Measurements from ENCODE around the gene IPO5. TPM values are rescaled to one million over a fixed set of nuclear protein-coding genes. Genes with fewer than 3 reads are reported as not detected.
A peak's percentile ranks its signal among the peaks of the same experiment; 100 is the strongest.

Gene IPO5
- polyA plus RNA-seq, 1 of the 3 experiments (the other 2 are of a cell fraction) = 77.1 TPM

DNA sequence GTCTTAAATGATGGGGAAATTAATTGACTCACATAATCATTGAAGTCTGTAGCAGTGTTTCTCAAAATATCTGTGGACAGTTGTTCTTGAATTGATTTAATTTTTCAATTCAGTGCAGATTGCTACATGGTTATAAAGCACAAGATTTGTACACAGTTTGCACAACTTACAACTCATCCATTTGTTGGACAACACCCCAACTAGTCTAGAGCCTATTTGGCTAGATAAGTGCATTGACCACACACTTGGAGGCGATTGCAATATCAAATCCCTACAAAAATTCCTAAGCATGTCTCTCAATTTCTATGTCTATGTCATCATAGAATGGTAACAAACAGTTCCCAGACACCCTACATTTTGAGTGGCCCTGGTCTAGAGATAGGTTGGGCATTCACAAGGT lies 48.0 kb upstream of the IPO5 start:
- Histone ChIP-seq H3K9ac (no peak overlapping the region), H3K9me2 (no peaks in the 10 kb centered on the region), H3K9me3 (no peaks in the 10 kb centered on the region), H3K27me3 (ENCODE audit: insufficient read depth) (no peaks in the 10 kb centered on the region), H3K4me3 (ENCODE audit: low read depth in 2 of 2, low read length in 1 of 2) (no peak overlapping the region), H3K79me2 (ENCODE audit: insufficient read depth) (no peaks in the 10 kb centered on the region), H3K4me1 (ENCODE audit: control insufficient read depth in 1 of 2, insufficient read depth in 2 of 2, low read depth in 1 of 2, low read length in 1 of 2) (no peaks in the 10 kb centered on the region), H4K20me1 (ENCODE audit: insufficient read depth) (no peaks in the 10 kb centered on the region), H3F3A (replicated peaks; ENCODE audit: insufficient read depth) (no peaks in the 10 kb centered on the region), H3K36me3 (replicated peaks in 1 of 2; ENCODE audit: control insufficient read depth in 1 of 2, insufficient read depth in 2 of 2, low read length in 1 of 2) (no peaks in the 10 kb centered on the region), H2AFZ (ENCODE audit: low read depth) (no peak overlapping the region), H3K27ac (ENCODE audit: low read depth in 2 of 2, low read length in 1 of 2) (no peak overlapping the region), H3K4me2 (no peak overlapping the region)
- TF ChIP-seq RCOR1 (IDR thresholded peaks at IDR 0.05; ENCODE audit: low read length) (no peak), POLR2AphosphoS5 (IDR thresholded peaks at IDR 0.05; ENCODE audit: low read depth, low read length) (no peak), FOXM1 (IDR thresholded peaks at IDR 0.05; ENCODE audit: low read depth) (no peak), ELF1 (IDR thresholded peaks at IDR 0.05) (no peak), GATA2 (CRISPR knock-in tag; IDR thresholded peaks at IDR 0.05) (no peak), EP300 (IDR thresholded peaks at IDR 0.05; ENCODE audit: borderline replicate concordance in 1 of 2, low read depth in 1 of 2, low read length in 1 of 2) (no peak), REST (IDR thresholded peaks at IDR 0.05; ENCODE audit: low read depth, low read length) (no peak), RAD21 (IDR thresholded peaks at IDR 0.05; ENCODE audit: low read length) (no peak), GABPA (IDR thresholded peaks at IDR 0.05; ENCODE audit: low read depth) (no peak)
- TF ChIP-seq, protein P1, sequence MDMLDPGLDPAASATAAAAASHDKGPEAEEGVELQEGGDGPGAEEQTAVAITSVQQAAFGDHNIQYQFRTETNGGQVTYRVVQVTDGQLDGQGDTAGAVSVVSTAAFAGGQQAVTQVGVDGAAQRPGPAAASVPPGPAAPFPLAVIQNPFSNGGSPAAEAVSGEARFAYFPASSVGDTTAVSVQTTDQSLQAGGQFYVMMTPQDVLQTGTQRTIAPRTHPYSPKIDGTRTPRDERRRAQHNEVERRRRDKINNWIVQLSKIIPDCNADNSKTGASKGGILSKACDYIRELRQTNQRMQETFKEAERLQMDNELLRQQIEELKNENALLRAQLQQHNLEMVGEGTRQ (IDR thresholded peaks at IDR 0.05; ENCODE audit: borderline replicate concordance, low read depth, low read length) = no peak
- ChIA-PET POLR2A (no interaction called here), CTCF (no interaction called here)
- DNase-seq = no peak
- 33% methylated on average over 1 of the region's 1 CpG for WGBS (ENCODE audit: low lambda C conversion rate)

DNA sequence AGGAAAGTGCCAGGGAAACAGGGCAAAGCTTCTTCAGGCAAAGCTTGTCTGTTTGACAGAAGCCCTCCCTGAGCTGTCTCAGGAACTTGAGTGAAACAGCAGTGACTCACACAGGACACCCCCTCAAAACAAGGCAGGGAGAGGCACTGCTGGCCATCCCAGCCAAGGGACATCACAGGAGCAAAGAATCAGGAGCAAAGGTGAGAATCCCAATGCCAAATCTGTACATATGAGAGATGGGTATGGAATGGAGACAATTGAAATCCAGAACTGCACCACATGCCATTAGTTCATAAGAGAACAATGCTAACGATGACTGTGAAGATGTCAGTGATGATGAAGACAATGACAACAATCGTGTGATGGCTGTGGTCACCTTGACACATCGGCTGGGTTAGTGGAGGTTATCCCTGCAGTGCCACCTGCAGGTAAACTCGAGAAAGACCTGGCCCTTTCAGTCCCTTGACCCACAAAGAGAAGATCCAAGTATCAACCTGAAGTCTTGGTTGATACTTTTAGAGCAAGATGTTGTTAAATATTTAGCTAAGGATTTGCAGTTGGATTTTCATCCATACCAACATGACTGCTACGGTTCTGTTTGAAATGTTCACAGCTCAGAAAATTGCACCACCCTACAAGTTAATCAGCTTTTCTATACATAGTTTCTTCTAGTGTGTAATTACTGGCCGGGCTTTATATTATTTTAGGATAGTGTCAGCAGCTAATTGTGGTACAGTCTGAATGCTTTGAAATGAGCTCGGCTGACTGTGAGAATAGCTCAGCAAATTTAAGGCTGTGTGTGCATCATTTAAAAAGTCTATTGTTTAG lies 42.0 kb upstream of the IPO5 start:
- Histone ChIP-seq H3K9ac (no peak overlapping the region), H3K9me2 (no peaks in the 10 kb centered on the region), H3K27ac (ENCODE audit: low read depth in 2 of 2, low read length in 1 of 2) (no peak overlapping the region), H3K4me3 (ENCODE audit: low read depth in 2 of 2, low read length in 1 of 2) (no peak overlapping the region), H3K27me3 (ENCODE audit: insufficient read depth) (no peaks in the 10 kb centered on the region), H3K36me3 (replicated peaks in 1 of 2; ENCODE audit: control insufficient read depth in 1 of 2, insufficient read depth in 2 of 2, low read length in 1 of 2) (no peaks in the 10 kb centered on the region), H3K79me2 (ENCODE audit: insufficient read depth) (no peaks in the 10 kb centered on the region), H4K20me1 (ENCODE audit: insufficient read depth) (no peaks in the 10 kb centered on the region), H3K9me3 (no peaks in the 10 kb centered on the region), H2AFZ (ENCODE audit: low read depth) (no peak overlapping the region), H3K4me1 (ENCODE audit: control insufficient read depth in 1 of 2, insufficient read depth in 2 of 2, low read depth in 1 of 2, low read length in 1 of 2) (no peaks in the 10 kb centered on the region), H3F3A (replicated peaks; ENCODE audit: insufficient read depth) (no peaks in the 10 kb centered on the region), H3K4me2 (no peak overlapping the region)
- ChIA-PET CTCF (interaction anchor here (0.7 to 2.8 kb wide), 9 partner anchors 9 to 932 kb away, joined by 3 to 14 read pairs (median 3); no protein-coding TSS in a partner anchor), POLR2A (no interaction called here)
- DNase-seq = peak; percentile 14
- WGBS (ENCODE audit: low lambda C conversion rate) = 48% methylated on average over 7 of the region's 7 CpGs
- TF ChIP-seq SMC3 (IDR thresholded peaks at IDR 0.05; ENCODE audit: low read depth, low read length) (peak; percentile 45), CTCF (IDR thresholded peaks at IDR 0.05) (peak; percentile 63), GATA2 (CRISPR knock-in tag; IDR thresholded peaks at IDR 0.05) (no peak), RAD21 (IDR thresholded peaks at IDR 0.05; ENCODE audit: low read length) (peak; percentile 49)

Data from SK-N-SH (cell line).